Astrocyte (in vitro differentiated cells and primary cell): Measurements from ENCODE around the gene UBR4. TPM values are rescaled to one million over a fixed set of nuclear protein-coding genes. Genes with fewer than 3 reads are reported as not detected.

Experiments
- DNase-seq: peaks from one replicate; pipeline ENCODE4 v3.0.0-alpha.2; 2010; ENCODE audit warnings: low read depth
- FAIRE-seq: peaks from 2 replicates; lab custom pipeline; 2011; peaks lifted over from hg19 to GRCh38; lab: Jason Lieb, UNC
- H2AFZ ChIP-seq: 2 replicates; pipeline ENCODE4 v1.6.0; 2012; ENCODE audit warnings: low read depth, low read length, inconsistent platforms
- H3K27ac ChIP-seq: 2 replicates; pipeline ENCODE4 v1.5.1; 2011; ENCODE audit warnings: low read depth, low read length, inconsistent platforms
- H3K27me3 ChIP-seq: 2 replicates; pipeline ENCODE4 v1.6.0; 2011; ENCODE audit warnings: low read length, inconsistent platforms; ENCODE audit not compliant: insufficient read depth
- H3K36me3 ChIP-seq: 2 replicates; pipeline ENCODE4 v1.5.1; 2011; ENCODE audit warnings: low read length, inconsistent platforms; ENCODE audit not compliant: insufficient read depth
- H3K4me1 ChIP-seq: 2 replicates; pipeline ENCODE4 v1.5.1; 2011; ENCODE audit warnings: low read length, inconsistent platforms; ENCODE audit not compliant: insufficient read depth
- H3K4me2 ChIP-seq: 2 replicates; pipeline ENCODE4 v1.6.0; 2012; ENCODE audit warnings: low read length, inconsistent platforms
- H3K4me3 ChIP-seq: 2 replicates; pipeline ENCODE4 v1.5.1; 2011; ENCODE audit warnings: low read depth, mild to moderate bottlenecking, low read length, inconsistent platforms; ENCODE audit not compliant: insufficient read depth
- H3K79me2 ChIP-seq: 2 replicates; pipeline ENCODE4 v1.6.0; 2012; ENCODE audit warnings: mild to moderate bottlenecking, low read length, inconsistent platforms; ENCODE audit not compliant: insufficient read depth
- H3K9ac ChIP-seq: 2 replicates; pipeline ENCODE4 v1.6.0; 2012; ENCODE audit warnings: mild to moderate bottlenecking, low read length, inconsistent platforms
- H3K9me3 ChIP-seq: 2 replicates; pipeline ENCODE4 v1.5.1; 2012; ENCODE audit warnings: low read depth, mild to moderate bottlenecking, low read length, inconsistent platforms; ENCODE audit not compliant: insufficient read depth
- H4K20me1 ChIP-seq: 2 replicates; pipeline ENCODE4 v1.6.0; 2012; ENCODE audit warnings: low read length, inconsistent platforms; ENCODE audit not compliant: insufficient read depth
- H3K27ac Mint-ChIP-seq: one replicate; pipeline ENCODE4 v1.8.0; 2021; ENCODE audit warnings: mild to moderate bottlenecking, mixed read lengths; ENCODE audit not compliant: unreplicated experiment
- H3K27me3 Mint-ChIP-seq: one replicate; pipeline ENCODE4 v1.8.0; 2021; ENCODE audit warnings: low read depth, mixed read lengths; ENCODE audit not compliant: unreplicated experiment
- H3K36me3 Mint-ChIP-seq: one replicate; pipeline ENCODE4 v1.8.0; 2021; ENCODE audit warnings: low read depth, mixed read lengths; ENCODE audit not compliant: unreplicated experiment
- H3K4me1 Mint-ChIP-seq: one replicate; pipeline ENCODE4 v1.8.0; 2021; ENCODE audit warnings: low read depth, mixed read lengths; ENCODE audit not compliant: unreplicated experiment
- H3K4me3 Mint-ChIP-seq: one replicate; pipeline ENCODE4 v1.8.0; 2021; ENCODE audit warnings: mild to moderate bottlenecking, moderate library complexity, mixed read lengths; ENCODE audit not compliant: unreplicated experiment
- H3K9me3 Mint-ChIP-seq: one replicate; pipeline ENCODE4 v1.8.0; 2021; ENCODE audit warnings: mild to moderate bottlenecking, mixed read lengths; ENCODE audit not compliant: unreplicated experiment
- CTCF ChIP-seq: IDR thresholded peaks from 2 replicates; pipeline ENCODE4 v1.5.1; 2011; ENCODE audit warnings: low read depth, mild to moderate bottlenecking, inconsistent platforms, low read length, moderate library complexity; ENCODE audit not compliant: insufficient read depth
- EZH2 ChIP-seq: IDR thresholded peaks from 2 replicates; pipeline ENCODE4 v1.6.1; 2012; ENCODE audit warnings: mild to moderate bottlenecking, low read length, inconsistent platforms; ENCODE audit not compliant: insufficient read depth
- total RNA-seq: library from RNA; stranded (reverse); gene quantifications from 2 replicates; pipeline ENCODE4 v1.2.1, GENCODE V29; 2021

UBR4 gene
- total RNA-seq, 1 donor from 2014 or later = 153 TPM

DNA sequence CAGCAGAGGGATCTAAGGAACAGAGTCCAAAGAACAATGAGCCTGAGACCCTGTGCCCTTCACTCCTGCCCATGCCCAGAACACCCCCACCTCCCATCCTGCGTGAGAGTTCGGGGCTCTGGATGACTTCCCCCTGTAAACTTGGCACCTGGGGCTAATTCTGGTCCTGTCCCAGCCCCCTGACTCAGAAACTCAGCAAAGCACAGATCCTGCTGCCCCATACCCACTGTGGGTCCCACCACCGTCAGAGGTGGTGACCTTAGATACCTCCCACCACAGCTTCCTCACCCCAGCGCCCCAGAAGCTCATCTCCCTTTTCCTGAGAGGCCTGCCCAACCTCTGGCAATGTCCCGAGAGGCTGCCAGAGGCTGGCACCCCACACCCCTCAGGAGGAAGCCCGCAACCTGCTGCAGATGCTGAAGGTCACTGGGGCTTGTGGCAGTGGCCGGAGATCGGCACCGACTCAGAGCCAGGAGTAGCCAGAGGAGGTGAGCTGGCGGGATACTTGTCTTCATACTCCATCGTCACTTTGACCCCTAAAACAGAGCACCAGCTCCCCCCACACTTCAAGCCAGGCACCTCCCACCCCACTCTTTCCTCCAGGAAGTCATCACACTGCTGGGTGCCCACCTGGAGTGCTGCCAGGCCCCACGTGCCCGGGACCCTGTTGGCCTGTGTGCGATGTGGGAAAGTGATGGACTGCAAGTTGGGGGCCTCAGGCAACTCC, 142.0 kb downstream of the UBR4 start:
- no peaks in the 10 kb centered on the region for H3K27me3 ChIP-seq
- Mint-ChIP-seq H3K9me3 (no peaks in the 10 kb centered on the region), H3K4me3 (no peak overlapping the region), H3K27me3 (peaks cover 5% of the 10 kb centered on the region), H3K27ac (no peak overlapping the region), H3K4me1 (peaks cover 5% of the 10 kb centered on the region), H3K36me3 (peaks cover 6% of the 10 kb centered on the region)
- H3K9ac ChIP-seq = no peak overlapping the region
- DNase-seq (no peak), FAIRE-seq (no peak)
- TF ChIP-seq EZH2 = no peak
- no peak for TF ChIP-seq CTCF
- peaks cover 4% of the 10 kb centered on the region for H3K36me3 ChIP-seq
- H2AFZ ChIP-seq = no peak overlapping the region
- H3K4me3 ChIP-seq = no peak overlapping the region
- H3K4me1 ChIP-seq = peaks cover 21% of the 10 kb centered on the region
- no peaks in the 10 kb centered on the region for H3K79me2 ChIP-seq
- peaks cover 4% of the 10 kb centered on the region for H4K20me1 ChIP-seq
- no peaks in the 10 kb centered on the region for H3K9me3 ChIP-seq
- no peak overlapping the region for H3K27ac ChIP-seq
- H3K4me2 ChIP-seq = peak overlapping the region; percentile 25

- FAIRE-seq = no peak
- Histone ChIP-seq H4K20me1 (no peaks in the 10 kb centered on the region), H3K36me3 (no peaks in the 10 kb centered on the region), H3K4me3 (no peak overlapping the region), H3K27ac (no peak overlapping the region), H3K9me3 (no peaks in the 10 kb centered on the region), H3K4me2 (peak overlapping the region; percentile 25), H2AFZ (no peak overlapping the region), H3K79me2 (no peaks in the 10 kb centered on the region), H3K4me1 (peaks cover 21% of the 10 kb centered on the region), H3K27me3 (no peaks in the 10 kb centered on the region), H3K9ac (peak overlapping the region; percentile 3)
- no peak for TF ChIP-seq EZH2
- TF ChIP-seq CTCF = no peak
- Mint-ChIP-seq H3K27ac (no peak overlapping the region), H3K27me3 (peaks cover 5% of the 10 kb centered on the region), H3K4me1 (peaks cover 5% of the 10 kb centered on the region), H3K9me3 (peaks cover 3% of the 10 kb centered on the region), H3K36me3 (peaks cover 3% of the 10 kb centered on the region), H3K4me3 (no peak overlapping the region)
- no peak for DNase-seq
These were observed 142.7 kb downstream of the UBR4 start for GRCh38 chr1:19067182-19067911.

GRCh38 chr1:19066874-19067181, 143.2 kb downstream of the UBR4 start:
- Histone ChIP-seq H3K4me2 (peak overlapping the region; percentile 25), H4K20me1 (no peaks in the 10 kb centered on the region), H3K36me3 (no peaks in the 10 kb centered on the region), H2AFZ (no peak overlapping the region), H3K27ac (no peak overlapping the region), H3K9me3 (no peaks in the 10 kb centered on the region), H3K4me1 (peaks cover 21% of the 10 kb centered on the region), H3K4me3 (no peak overlapping the region), H3K79me2 (no peaks in the 10 kb centered on the region), H3K27me3 (no peaks in the 10 kb centered on the region), H3K9ac (peak overlapping the region; percentile 15)
- Mint-ChIP-seq H3K4me1 (peaks cover 5% of the 10 kb centered on the region), H3K4me3 (no peak overlapping the region), H3K27ac (no peak overlapping the region), H3K36me3 (peaks cover 3% of the 10 kb centered on the region), H3K9me3 (peaks cover 3% of the 10 kb centered on the region), H3K27me3 (peaks cover 5% of the 10 kb centered on the region)
- FAIRE-seq (no peak), DNase-seq (no peak)
- TF ChIP-seq CTCF (no peak), EZH2 (no peak)
